SU-DHL-6 (cell line): Measurements from ENCODE around the gene PCBD1.

Experiments used
- CTCF ChIP-seq: fragments of 200-600 bp; sonication (generic); IDR thresholded peaks from one replicate; pipeline ENCODE4 v1.5.1; 2017; ENCODE audit warnings: antibody characterized with exemption, mild to moderate bottlenecking, low read length, moderate library complexity; ENCODE audit not compliant: insufficient read depth, poor library complexity, severe bottlenecking
- EZH2phosphoT487 ChIP-seq: fragments of 200-600 bp; sonication (generic), shearing (Covaris generic); conservative IDR thresholded peaks from 2 replicates; pipeline ENCODE4 v1.6.1; 2018; ENCODE audit warnings: mild to moderate bottlenecking, antibody characterized with exemption, low read length, moderate library complexity, mixed read lengths

DNA sequence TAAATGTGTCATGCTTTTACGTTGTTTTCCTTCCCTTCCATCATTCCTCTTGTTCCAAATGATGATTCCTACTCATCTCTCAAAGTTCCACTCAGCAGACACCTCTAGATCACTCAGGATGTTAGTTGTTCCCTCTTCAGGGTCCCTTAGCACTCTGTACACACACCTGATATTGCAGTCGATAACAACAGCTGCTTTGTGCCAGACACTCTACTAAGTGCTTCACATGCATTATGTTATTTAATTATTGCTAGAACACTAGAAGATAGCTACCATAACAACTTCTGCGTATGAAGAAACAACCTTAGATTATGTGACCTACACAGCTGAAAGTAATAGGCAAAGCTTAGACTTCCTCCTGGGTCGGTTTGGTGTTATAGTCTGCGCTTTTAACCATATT is 29.6 kb downstream of the PCBD1 start:
- TF ChIP-seq CTCF (no peak), EZH2phosphoT487 (no peak)
